ENCODE results near the gene TRPC4AP. TPM values are rescaled to one million over a fixed set of nuclear protein-coding genes. Genes with fewer than 3 reads are reported as not detected.

Gene TRPC4AP
- total RNA-seq, 4 donors from 2014 or later, result 63.4 to 101 (median 76.4) TPM

DNA sequence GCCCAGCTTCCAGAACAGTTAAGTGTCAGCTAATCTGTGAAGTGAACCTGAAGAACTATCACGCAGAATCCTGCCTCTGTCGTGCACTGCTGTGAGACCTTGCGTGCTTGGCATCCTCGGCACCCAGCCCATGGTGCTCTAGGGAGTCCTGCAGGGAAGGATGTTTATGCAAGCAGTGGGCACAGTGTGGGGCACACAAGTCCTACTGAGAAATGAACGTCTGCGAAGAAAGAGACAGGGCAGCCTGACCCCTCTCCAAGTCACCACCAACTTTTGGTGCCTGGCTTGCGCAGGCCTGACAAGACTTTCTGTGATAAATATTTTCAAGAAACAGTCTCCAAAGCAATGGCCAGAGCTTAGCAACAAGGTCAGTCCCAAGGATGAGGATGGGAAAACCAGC is 69.0 kb downstream of the TRPC4AP start:
- H3K27me3 ChIP-seq, result no peaks in the 10 kb centered on the region
- peaks cover 0 to 8% (median 0%) of the 10 kb centered on the region in 4 donors for H3K4me1 ChIP-seq
- H3K27ac ChIP-seq, result no peak overlapping the region
- 88 to 94% methylated on average over 7 of the region's 7 CpGs for WGBS, 2 donors
- no peaks in the 10 kb centered on the region for H3K9me3 ChIP-seq
- TF ChIP-seq POLR2A (IDR thresholded peaks at IDR 0.05), result no peak
- TF ChIP-seq, protein P1, sequence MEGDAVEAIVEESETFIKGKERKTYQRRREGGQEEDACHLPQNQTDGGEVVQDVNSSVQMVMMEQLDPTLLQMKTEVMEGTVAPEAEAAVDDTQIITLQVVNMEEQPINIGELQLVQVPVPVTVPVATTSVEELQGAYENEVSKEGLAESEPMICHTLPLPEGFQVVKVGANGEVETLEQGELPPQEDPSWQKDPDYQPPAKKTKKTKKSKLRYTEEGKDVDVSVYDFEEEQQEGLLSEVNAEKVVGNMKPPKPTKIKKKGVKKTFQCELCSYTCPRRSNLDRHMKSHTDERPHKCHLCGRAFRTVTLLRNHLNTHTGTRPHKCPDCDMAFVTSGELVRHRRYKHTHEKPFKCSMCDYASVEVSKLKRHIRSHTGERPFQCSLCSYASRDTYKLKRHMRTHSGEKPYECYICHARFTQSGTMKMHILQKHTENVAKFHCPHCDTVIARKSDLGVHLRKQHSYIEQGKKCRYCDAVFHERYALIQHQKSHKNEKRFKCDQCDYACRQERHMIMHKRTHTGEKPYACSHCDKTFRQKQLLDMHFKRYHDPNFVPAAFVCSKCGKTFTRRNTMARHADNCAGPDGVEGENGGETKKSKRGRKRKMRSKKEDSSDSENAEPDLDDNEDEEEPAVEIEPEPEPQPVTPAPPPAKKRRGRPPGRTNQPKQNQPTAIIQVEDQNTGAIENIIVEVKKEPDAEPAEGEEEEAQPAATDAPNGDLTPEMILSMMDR (IDR thresholded peaks at IDR 0.05), result no peak
- no peak for TF ChIP-seq EP300 (IDR thresholded peaks at IDR 0.05)
- no peak overlapping the region for H3K4me3 ChIP-seq
- H3K36me3 ChIP-seq, result peaks cover 0 to 83% (median 0%) of the 10 kb centered on the region in 3 donors
- no peak for DNase-seq (ENCODE audit: low spot score in 2 of 2)

DNA sequence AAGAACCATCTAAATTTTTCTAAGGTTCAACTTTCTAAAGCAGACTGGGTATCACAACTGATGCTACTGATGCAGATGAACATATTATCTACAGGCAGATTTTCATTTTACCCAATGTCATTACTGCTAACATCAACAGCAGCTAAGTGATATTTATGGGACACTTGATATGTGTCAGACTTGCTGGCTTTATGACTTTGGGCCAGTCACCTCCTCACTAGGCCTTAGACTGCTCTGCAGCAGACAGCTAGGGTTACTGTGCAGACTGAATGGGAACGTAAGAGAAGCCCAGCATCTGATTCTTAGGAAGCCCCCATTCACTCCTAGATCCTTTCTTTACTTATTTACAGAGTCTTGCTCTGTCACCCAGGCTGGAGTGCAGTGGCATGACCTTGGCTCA is 70.8 kb downstream of the TRPC4AP start:
- TF ChIP-seq EP300 (IDR thresholded peaks at IDR 0.05) (no peak), POLR2A (IDR thresholded peaks at IDR 0.05) (no peak)
- TF ChIP-seq, protein P1 (IDR thresholded peaks at IDR 0.05), result no peak
- Histone ChIP-seq H3K27me3 (no peaks in the 10 kb centered on the region), H3K4me3 (no peak overlapping the region), H3K36me3 (peaks cover 0 to 77% (median 0%) of the 10 kb centered on the region in 3 donors), H3K27ac (no peak overlapping the region), H3K4me1 (peaks cover 0 to 14% (median 0%) of the 10 kb centered on the region in 4 donors), H3K9me3 (no peaks in the 10 kb centered on the region)
- 88 to 95% methylated on average over 1 of the region's 1 CpG for WGBS, 2 donors
- DNase-seq (ENCODE audit: low spot score in 2 of 2), result no peak

DNA sequence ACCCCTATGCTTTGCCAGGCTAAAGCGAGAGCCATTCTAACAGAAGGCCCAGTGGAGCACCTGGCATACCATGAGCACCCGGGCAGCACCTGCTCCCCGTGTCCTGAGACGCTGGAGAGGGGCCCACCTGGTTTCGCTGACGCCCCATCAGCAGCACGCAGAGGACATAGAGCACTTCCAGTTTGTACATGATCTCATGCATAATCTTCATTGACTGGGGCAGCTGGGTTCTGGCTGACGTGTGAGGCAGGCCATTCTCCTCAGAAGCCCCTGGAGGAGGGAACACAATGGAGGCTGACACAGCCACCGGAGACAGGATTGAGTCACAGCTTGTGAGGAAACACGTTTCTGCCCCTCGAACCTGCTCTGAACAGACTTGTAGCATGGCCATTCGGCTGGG is 71.5 kb downstream of the TRPC4AP start:
- peaks cover 0 to 14% (median 0%) of the 10 kb centered on the region in 4 donors for H3K4me1 ChIP-seq
- H3K36me3 ChIP-seq, result peaks cover 0 to 77% (median 0%) of the 10 kb centered on the region in 3 donors
- H3K4me3 ChIP-seq, result no peak overlapping the region
- no peak for TF ChIP-seq POLR2A (IDR thresholded peaks at IDR 0.05)
- no peak for TF ChIP-seq EP300 (IDR thresholded peaks at IDR 0.05)
- TF ChIP-seq, protein P1 (IDR thresholded peaks at IDR 0.05), result no peak
- DNase-seq (ENCODE audit: low spot score in 2 of 2), result no peak
- no peaks in the 10 kb centered on the region for H3K27me3 ChIP-seq
- WGBS, 2 donors, result 76 to 80% methylated on average over 12 of the region's 12 CpGs
- no peaks in the 10 kb centered on the region for H3K9me3 ChIP-seq
- H3K27ac ChIP-seq, result no peak overlapping the region

DNA sequence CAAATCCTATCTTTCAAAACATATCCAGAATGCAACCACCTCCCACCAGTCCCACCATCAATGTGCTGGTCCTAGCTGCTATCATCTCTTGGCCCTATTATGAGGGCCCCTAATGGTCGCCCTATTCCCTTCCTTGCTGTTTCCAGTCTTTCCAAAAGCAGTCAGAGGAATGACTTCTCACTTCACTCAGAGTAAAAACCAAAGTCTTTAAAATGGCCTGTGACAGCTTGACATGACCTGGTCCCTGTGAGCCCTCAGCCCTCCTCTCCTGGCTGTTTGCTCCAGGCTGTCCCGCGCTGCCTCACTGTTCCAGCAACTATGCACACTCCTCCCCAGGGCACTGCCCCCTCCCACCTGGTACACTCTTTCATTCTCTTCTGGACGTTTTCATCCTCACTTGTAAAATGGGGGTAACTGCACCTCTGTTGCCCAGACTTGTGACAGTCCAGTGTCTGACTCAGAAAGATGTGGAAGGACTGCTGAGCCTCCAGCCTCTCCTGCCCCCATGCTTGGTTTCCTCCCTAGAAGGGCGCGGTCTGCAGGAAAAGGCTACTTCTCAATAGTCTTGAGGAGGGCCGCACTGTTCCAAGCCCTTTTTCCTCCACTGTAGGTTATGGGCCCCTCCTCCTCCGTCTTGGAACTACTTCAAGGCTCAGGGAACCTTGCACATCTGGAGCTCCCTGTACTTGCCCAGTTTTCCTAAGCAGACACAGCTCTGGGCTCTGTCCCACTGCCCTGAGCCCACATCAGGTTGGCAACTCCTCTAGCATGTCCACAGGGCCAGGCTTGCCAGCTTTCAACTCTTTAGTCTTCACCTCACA is 72.3 kb downstream of the TRPC4AP start:
- TF ChIP-seq POLR2A (IDR thresholded peaks at IDR 0.05) (no peak), EP300 (IDR thresholded peaks at IDR 0.05) (no peak)
- TF ChIP-seq, protein P1 (IDR thresholded peaks at IDR 0.05), result no peak
- WGBS, 2 donors, result 80 to 91% methylated on average over 8 of the region's 8 CpGs
- H3K36me3 ChIP-seq, result peaks cover 0 to 77% (median 0%) of the 10 kb centered on the region in 3 donors
- H3K27ac ChIP-seq, result no peak overlapping the region
- no peak for DNase-seq (ENCODE audit: low spot score in 2 of 2)
- H3K27me3 ChIP-seq, result no peaks in the 10 kb centered on the region
- H3K4me1 ChIP-seq, result peaks cover 0 to 14% (median 0%) of the 10 kb centered on the region in 4 donors
- H3K9me3 ChIP-seq, result no peaks in the 10 kb centered on the region
- no peak overlapping the region for H3K4me3 ChIP-seq

Data from tibial nerve (tissue), 4 donors.